ENCODE results near the gene SNUPN. TPM values are rescaled to one million over a fixed set of nuclear protein-coding genes. Genes with fewer than 3 reads are reported as not detected.

The SNUPN gene
- total and polyA plus RNA-seq, 12 donors: 13.5 to 40.8 (median 23.4) TPM

GRCh38 chr15:75641179-75641503 is 15.6 kb upstream of the SNUPN start:
- H3K9me3 ChIP-seq (replicated peaks in 1 of 3): no peaks in the 10 kb centered on the region
- intact Hi-C loops (cut with DNase I): no loop called here
- H3K36me3 ChIP-seq (replicated peaks in 1 of 2): no peaks in the 10 kb centered on the region

GRCh38 chr15:75640483-75641178 is 15.1 kb upstream of the SNUPN start:
- WGBS, 4 donors: 7 to 12% (median 8%) methylated on average over 13 to 17 of the region's 17 CpGs
- Histone ChIP-seq H3K4me3 (peak overlapping the region in 3 of 4 donors; percentile 19 to 85 (median 39)), H3K9me3 (replicated peaks in 1 of 3) (no peaks in the 10 kb centered on the region), H3K4me1 (replicated peaks in 1 of 2) (peaks cover 15 to 38% of the 10 kb centered on the region in 2 donors), H3K27me3 (no peaks in the 10 kb centered on the region), H3K36me3 (replicated peaks in 1 of 2) (no peaks in the 10 kb centered on the region), H3K27ac (peak overlapping the region; percentile 66 to 97 (median 93))
- TF ChIP-seq POLR2A (IDR thresholded peaks at IDR 0.05) (no peak), CTCF (IDR thresholded peaks at IDR 0.05) (peak in 5 of 6 experiments; percentile 10 to 29 (median 22))
- intact Hi-C loops (cut with DNase I): no loop called here
- peak in 3 of 7 donors; percentile 32 to 63 (median 46) for DNase-seq

More at GRCh38 chr15:75641179-75641503, 15.6 kb upstream of the SNUPN start:
- 71 to 77% (median 76%) methylated on average over 4 of the region's 4 CpGs for WGBS, 4 donors
- Histone ChIP-seq H3K4me3 (no peak overlapping the region), H3K4me1 (replicated peaks in 1 of 2) (peaks cover 15 to 40% of the 10 kb centered on the region in 2 donors), H3K27ac (peak overlapping the region in 1 of 5 donors; percentile 96), H3K27me3 (no peaks in the 10 kb centered on the region)
- no peak for DNase-seq
- TF ChIP-seq CTCF (IDR thresholded peaks at IDR 0.05) (no peak), POLR2A (IDR thresholded peaks at IDR 0.05) (no peak)

GRCh38 chr15:75639709-75640482 is 14.4 kb upstream of the SNUPN start, which contains the start of gene IMP3:
IMP3 (minus strand) TSS chr15:75640224; CDS start chr15:75640168, 56 bp downstream.
- Histone ChIP-seq H3K4me1 (replicated peaks in 1 of 2) (peaks cover 15 to 38% of the 10 kb centered on the region in 2 donors), H3K4me3 (peak within 1 kb of the TSS; percentile 31 to 93 (median 62)), H3K27me3 (no peaks in the 10 kb centered on the region), H3K9me3 (replicated peaks in 1 of 3) (no peaks in the 10 kb centered on the region), H3K36me3 (replicated peaks in 1 of 2) (no peaks in the 10 kb centered on the region), H3K27ac (peak within 1 kb of the TSS; percentile 66 to 97 (median 93))
- intact Hi-C loops (cut with DNase I): no loop called here
- WGBS, 4 donors: 0 to 1% (median 0%) methylated on average over 7 to 83 of the region's 83 CpGs
- TF ChIP-seq POLR2A (IDR thresholded peaks at IDR 0.05) (peak; percentile 92 to 99), CTCF (IDR thresholded peaks at IDR 0.05) (peak in 2 of 6 experiments; percentile 6 to 10)
- peak; percentile 93 to 98 (median 97) for DNase-seq

GRCh38 chr15:75639191-75639708 is 13.7 kb upstream of the SNUPN start:
- peak overlapping the region; percentile 66 to 97 (median 93) for H3K27ac ChIP-seq
- H3K4me1 ChIP-seq (replicated peaks in 1 of 2): peaks cover 15 to 38% of the 10 kb centered on the region in 2 donors
- H3K36me3 ChIP-seq (replicated peaks in 1 of 2): no peaks in the 10 kb centered on the region
- peak overlapping the region; percentile 31 to 93 (median 62) for H3K4me3 ChIP-seq
- 1 to 4% (median 3%) methylated on average over 11 to 16 of the region's 16 CpGs for WGBS, 4 donors
- intact Hi-C loops (cut with DNase I): no loop called here
- no peaks in the 10 kb centered on the region for H3K27me3 ChIP-seq
- TF ChIP-seq POLR2A (IDR thresholded peaks at IDR 0.05) (no peak), CTCF (IDR thresholded peaks at IDR 0.05) (no peak)
- DNase-seq: peak in 1 of 7 donors; percentile 24
- H3K9me3 ChIP-seq (replicated peaks in 1 of 3): no peaks in the 10 kb centered on the region
